ENCODE results near the gene TRMO.

TRMO gene, protein sequence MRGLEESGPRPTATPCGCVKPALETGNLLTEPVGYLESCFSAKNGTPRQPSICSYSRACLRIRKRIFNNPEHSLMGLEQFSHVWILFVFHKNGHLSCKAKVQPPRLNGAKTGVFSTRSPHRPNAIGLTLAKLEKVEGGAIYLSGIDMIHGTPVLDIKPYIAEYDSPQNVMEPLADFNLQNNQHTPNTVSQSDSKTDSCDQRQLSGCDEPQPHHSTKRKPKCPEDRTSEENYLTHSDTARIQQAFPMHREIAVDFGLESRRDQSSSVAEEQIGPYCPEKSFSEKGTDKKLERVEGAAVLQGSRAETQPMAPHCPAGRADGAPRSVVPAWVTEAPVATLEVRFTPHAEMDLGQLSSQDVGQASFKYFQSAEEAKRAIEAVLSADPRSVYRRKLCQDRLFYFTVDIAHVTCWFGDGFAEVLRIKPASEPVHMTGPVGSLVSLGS

DNA sequence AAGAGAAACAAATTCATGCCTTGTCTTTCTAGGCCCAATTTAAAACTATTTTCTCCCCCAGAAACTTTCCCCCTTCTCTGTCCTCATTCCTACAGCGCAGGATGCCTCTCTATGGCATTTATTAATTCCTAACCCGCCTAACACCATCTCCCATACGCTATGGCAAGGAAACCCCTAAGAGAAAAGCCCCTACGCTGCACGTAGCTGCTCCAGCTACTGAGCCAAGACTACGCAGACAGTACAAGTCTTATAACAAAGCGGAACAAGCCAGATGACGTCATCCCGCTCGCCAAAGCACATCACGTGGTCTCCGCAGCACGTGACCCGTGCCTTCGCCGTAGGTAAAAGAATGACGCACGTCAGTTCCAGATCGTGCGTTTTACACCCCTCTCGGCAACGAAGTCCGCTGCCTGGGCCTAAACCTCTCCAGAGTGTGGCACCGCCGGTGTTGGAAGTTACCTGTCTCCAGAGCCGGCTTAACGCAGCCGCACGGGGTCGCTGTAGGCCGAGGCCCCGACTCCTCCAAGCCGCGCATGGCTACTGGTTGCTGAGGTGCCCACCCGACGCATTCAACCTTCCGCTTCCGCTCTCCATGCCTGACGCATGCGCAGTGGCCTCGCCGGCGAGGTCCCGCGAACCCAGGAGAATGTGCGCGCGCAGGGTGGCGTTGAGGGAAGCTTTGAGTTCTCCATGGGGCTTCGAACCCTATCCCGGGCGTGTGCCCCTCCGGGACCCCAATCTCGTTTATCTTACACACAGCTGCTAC lies at the start of gene TRMO:
Gene TRMO (minus strand): TSS at position 542 of the 766 bp plus-strand sequence. CDS start 7 bp downstream, at position 535.
- peak within 1 kb of the TSS; percentile 55 for H3K4me3 ChIP-seq (replicated peaks; ENCODE audit: low read depth, low read length)
- TF ChIP-seq, protein P1, sequence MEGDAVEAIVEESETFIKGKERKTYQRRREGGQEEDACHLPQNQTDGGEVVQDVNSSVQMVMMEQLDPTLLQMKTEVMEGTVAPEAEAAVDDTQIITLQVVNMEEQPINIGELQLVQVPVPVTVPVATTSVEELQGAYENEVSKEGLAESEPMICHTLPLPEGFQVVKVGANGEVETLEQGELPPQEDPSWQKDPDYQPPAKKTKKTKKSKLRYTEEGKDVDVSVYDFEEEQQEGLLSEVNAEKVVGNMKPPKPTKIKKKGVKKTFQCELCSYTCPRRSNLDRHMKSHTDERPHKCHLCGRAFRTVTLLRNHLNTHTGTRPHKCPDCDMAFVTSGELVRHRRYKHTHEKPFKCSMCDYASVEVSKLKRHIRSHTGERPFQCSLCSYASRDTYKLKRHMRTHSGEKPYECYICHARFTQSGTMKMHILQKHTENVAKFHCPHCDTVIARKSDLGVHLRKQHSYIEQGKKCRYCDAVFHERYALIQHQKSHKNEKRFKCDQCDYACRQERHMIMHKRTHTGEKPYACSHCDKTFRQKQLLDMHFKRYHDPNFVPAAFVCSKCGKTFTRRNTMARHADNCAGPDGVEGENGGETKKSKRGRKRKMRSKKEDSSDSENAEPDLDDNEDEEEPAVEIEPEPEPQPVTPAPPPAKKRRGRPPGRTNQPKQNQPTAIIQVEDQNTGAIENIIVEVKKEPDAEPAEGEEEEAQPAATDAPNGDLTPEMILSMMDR (IDR thresholded peaks at IDR 0.05; ENCODE audit: low read depth, low read length, missing control alignments): peak; percentile 69
- DNase-seq (ENCODE audit: extremely low read depth, low read depth): peak; percentile 96

- no peak for DNase-seq (ENCODE audit: extremely low read depth, low read depth)
- TF ChIP-seq, protein P1 (IDR thresholded peaks at IDR 0.05; ENCODE audit: low read depth, low read length, missing control alignments): no peak
- H3K4me3 ChIP-seq (replicated peaks; ENCODE audit: low read depth, low read length): no peak overlapping the region
Observed at GRCh38 chr9:97970165-97970564, 47.9 kb upstream of the TRMO start.

DNA sequence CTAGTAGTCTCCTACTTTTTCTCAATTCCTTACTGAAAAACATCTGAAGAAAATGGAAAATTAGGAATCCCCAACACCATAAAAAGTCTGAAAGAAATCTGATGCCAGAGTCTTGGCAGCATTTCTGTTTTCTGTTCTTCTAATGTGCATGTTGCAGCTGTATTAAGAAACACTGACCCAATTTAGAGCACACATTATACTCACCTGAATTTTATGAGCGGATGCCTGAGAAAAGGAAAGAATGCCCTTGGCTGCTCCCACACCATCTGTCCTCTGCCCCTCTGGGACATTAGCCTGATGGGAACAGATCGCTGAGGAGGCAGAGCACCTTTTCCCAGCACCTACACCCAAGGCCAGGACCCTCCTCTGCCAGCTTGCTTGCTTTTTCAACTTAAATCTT lies 46.7 kb upstream of the TRMO start:
- DNase-seq (ENCODE audit: extremely low read depth, low read depth): no peak
- TF ChIP-seq, protein P1 (IDR thresholded peaks at IDR 0.05; ENCODE audit: low read depth, low read length, missing control alignments): no peak
- no peak overlapping the region for H3K4me3 ChIP-seq (replicated peaks; ENCODE audit: low read depth, low read length)

DNA sequence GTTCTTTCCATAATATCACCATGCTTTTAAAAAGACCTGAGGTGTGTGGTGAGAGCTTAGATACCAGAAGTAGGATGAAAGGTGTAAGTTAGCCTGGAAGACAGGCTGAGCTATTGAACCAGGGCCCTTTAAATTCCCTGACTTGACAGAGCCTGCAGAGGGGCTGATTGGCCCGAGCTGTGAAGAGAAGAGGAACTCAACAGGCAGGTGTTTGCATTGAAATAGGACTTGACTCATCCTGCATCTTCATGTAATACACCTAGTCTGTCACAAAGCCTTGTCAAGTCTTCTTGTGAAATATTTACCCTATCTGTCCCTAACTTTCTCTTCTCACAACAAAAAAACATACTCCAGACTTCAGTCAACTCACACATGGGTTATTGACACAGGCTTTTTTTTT lies 44.2 kb upstream of the TRMO start:
- TF ChIP-seq, protein P1 (IDR thresholded peaks at IDR 0.05; ENCODE audit: low read depth, low read length, missing control alignments): no peak
- no peak for DNase-seq (ENCODE audit: extremely low read depth, low read depth)
- H3K4me3 ChIP-seq (replicated peaks; ENCODE audit: low read depth, low read length): no peak overlapping the region

GRCh38 chr9:97964901-97965300 lies 42.6 kb upstream of the TRMO start:
- DNase-seq (ENCODE audit: extremely low read depth, low read depth): no peak
- TF ChIP-seq, protein P1 (IDR thresholded peaks at IDR 0.05; ENCODE audit: low read depth, low read length, missing control alignments): no peak
- no peak overlapping the region for H3K4me3 ChIP-seq (replicated peaks; ENCODE audit: low read depth, low read length)

- no peak for DNase-seq (ENCODE audit: extremely low read depth, low read depth)
- TF ChIP-seq, protein P1 (IDR thresholded peaks at IDR 0.05; ENCODE audit: low read depth, low read length, missing control alignments): no peak
Observed at GRCh38 chr9:97963232-97963631, 40.9 kb upstream of the TRMO start.

More at GRCh38 chr9:97963232-97963631, 40.9 kb upstream of the TRMO start:
- H3K4me3 ChIP-seq (replicated peaks; ENCODE audit: low read depth, low read length): no peak overlapping the region

Measured in HFF-Myc (cell line).